Spleen (tissue), 11 donors: ENCODE data around the gene DMRT2. TPM values are rescaled to one million over a fixed set of nuclear protein-coding genes. Genes with fewer than 3 reads are reported as not detected.

Experiments used
- DNase-seq: peaks from one replicate; pipeline ENCODE4 v3.0.0-alpha.2; 2020
- H3K27ac ChIP-seq, 8 donors: fragments of 200-600 bp; sonication (generic) in 7 of 8; 1 replicate in 4 of 8; 2 replicates in 4 of 8; pipeline versions ENCODE4 v1.5.0 to v1.8.0; 2016 to 2021; ENCODE audit warnings: inconsistent platforms in 4 of 8, mild to moderate bottlenecking in 4 of 8, moderate library complexity in 1 of 8
- H3K27me3 ChIP-seq, 7 donors: fragments of 200-600 bp; sonication (generic) in 6 of 7; replicated peaks in 1 of 7; 1 replicate in 4 of 7; 2 replicates in 3 of 7; pipeline versions ENCODE4 v1.5.0 to v1.8.0; 2016 to 2021; ENCODE audit warnings: inconsistent platforms in 3 of 7, mild to moderate bottlenecking in 1 of 7
- H3K36me3 ChIP-seq, 6 donors: fragments of 200-600 bp; sonication (generic) in 5 of 6; 1 replicate in 4 of 6; 2 replicates in 2 of 6; pipeline versions ENCODE4 v1.5.0 to v1.8.0; 2016 to 2021; ENCODE audit warnings: inconsistent platforms in 2 of 6
- H3K4me1 ChIP-seq, 6 donors: fragments of 200-600 bp; sonication (generic) in 5 of 6; 1 replicate in 3 of 6; 2 replicates in 3 of 6; pipeline versions ENCODE4 v1.5.0 to v1.8.0; 2016 to 2021; ENCODE audit warnings: inconsistent platforms in 3 of 6
- H3K4me3 ChIP-seq, 8 donors: fragments of 200-600 bp; sonication (generic) in 7 of 8; 1 replicate in 4 of 8; 2 replicates in 4 of 8; pipeline versions ENCODE4 v1.5.0 to v1.8.0; 2016 to 2021; ENCODE audit warnings: inconsistent platforms in 4 of 8, mild to moderate bottlenecking in 4 of 8, moderate library complexity in 2 of 8
- H3K9me3 ChIP-seq, 8 donors: fragments of 200-600 bp; sonication (generic) in 7 of 8; 1 replicate in 4 of 8; 2 replicates in 4 of 8; pipeline versions ENCODE4 v1.5.0 to v1.8.0; 2016 to 2021; ENCODE audit warnings: inconsistent platforms in 4 of 8
- CTCF ChIP-seq, 11 experiments: fragments of 200-600 bp in 7 of 11; fragments of 450-650 bp in 4 of 11; sonication (generic) in 4 of 11; IDR thresholded peaks in 8 of 11; conservative IDR thresholded peaks in 3 of 11; 1 replicate in 7 of 11; 2 replicates in 4 of 11; pipeline versions ENCODE4 v1.4.0 to v1.8.0; 2016 to 2021; ENCODE audit warnings: antibody characterized with exemption in 11 of 11, inconsistent platforms in 4 of 11, mild to moderate bottlenecking in 1 of 11
- POLR2A ChIP-seq, 3 donors: fragments of 450-650 bp; IDR thresholded peaks; one replicate each; pipeline ENCODE4 v1.5.1; 2017; ENCODE audit warnings: antibody characterized with exemption in 3 of 3, mild to moderate bottlenecking in 1 of 3
- POLR2AphosphoS5 ChIP-seq, 3 donors: sonication (generic); formaldehyde crosslinking; IDR thresholded peaks; one replicate each; pipeline ENCODE4 v1.5.1; 2017; ENCODE audit warnings: antibody characterized with exemption in 3 of 3
- WGBS, 5 donors: extraction: QIAGEN DNeasy Blood & Tissue Kit in 3 of 5; methylation state at CpG; one replicate each; pipeline versions ENCODE4 v1.1.5 to v1.1.7; 2013 to 2018; 5-methylcytosine and 5-hydroxymethylcytosine counted together
- intact Hi-C: fragments of 100-400 bp; cut with DNase I; formaldehyde crosslinking; loops from one replicate; pipeline ENCODE4 v1.15.0; 2023; ENCODE audit warnings: low total_unique reads
- polyA plus RNA-seq, 3 donors: library from polyadenylated mRNA; stranded (reverse); fragments of 200-250 nt; gene quantifications; one replicate each; pipeline ENCODE4 v1.2.1, GENCODE V29; 2013
- total RNA-seq, 7 donors: library from RNA; depleted of rRNA in 3 of 7; stranded (reverse); fragments of >200 nt in 3 of 7; fragmentation: NEBNext Ultra II Directional in 4 of 7; extraction: Animal tissue kit (Norgen Biotek cat#: 25700) in 4 of 7; gene quantifications; one replicate each; pipeline versions ENCODE4 v1.1.0 to v1.2.1, GENCODE V29; 2016 to 2021
- donor health status: healthy with polysubstance abuse.
- donor health status: DM: no; HTN: no; CAD: no; lungs with moderate emphysema.
- donor health status: DM: no; HTN: no; CAD: no.
- donor health status: Bipolar disorder and iron deficiency.
- donor health status: healthy.
- donor health status: DM: no; HTN: no; CAD: no.
- donor health status: DM: yes; HTN: yes; CAD: no.

Gene DMRT2
- total and polyA plus RNA-seq, 10 donors = not detected

DNA sequence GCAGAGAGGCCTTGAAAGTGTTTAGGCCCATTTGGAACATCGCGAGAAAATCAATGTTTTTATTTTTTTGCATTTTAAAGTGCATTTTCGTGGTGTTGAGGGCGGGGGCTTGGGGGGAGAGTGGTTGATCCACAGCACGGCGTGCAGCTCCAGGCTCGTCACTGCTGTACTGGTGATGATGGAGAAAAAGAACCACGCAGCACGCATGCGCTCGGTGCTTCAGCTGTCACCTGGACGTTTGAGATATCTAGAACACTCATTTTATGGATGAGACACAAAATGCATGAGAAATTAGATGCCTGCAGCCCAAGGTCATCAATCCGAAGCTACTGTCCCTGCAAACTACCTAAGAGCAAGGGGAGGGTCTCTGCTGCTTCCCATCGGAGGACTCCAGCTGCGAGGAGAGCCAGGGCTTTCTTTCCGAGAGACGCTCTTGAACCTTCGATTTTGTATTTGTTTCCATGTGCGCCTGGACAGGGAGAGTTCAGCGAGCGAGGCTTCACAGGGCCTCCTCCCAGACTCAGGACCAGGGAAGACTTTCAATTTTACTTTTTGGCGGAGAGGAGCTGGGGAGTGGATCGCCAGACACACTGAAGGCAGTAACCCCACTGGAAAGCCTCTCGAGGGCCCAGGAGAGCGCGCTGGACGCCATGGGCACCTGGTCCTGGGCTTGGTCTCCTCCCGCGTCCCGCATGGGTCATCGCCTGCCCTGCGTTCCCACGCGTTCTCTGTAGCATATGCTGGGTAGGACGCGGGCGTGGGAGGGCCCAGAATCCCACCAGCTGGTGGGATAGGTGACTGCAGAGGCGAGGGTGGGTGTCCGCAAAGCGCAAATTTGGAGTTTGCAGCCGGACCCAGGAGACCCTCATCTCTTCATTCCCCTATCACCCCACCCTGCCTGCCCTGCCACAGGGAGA is 2.5 kb downstream of the DMRT2 start:
- 10 to 21% (median 14%) methylated on average over 35 to 41 of the region's 41 CpGs for WGBS, 5 donors
- Histone ChIP-seq H3K4me1 (peaks cover 20 to 56% (median 48%) of the 10 kb centered on the region in 6 donors), H3K9me3 (peaks cover 0 to 12% (median 0%) of the 10 kb centered on the region in 8 donors), H3K36me3 (no peaks in the 10 kb centered on the region), H3K4me3 (peak overlapping the region in 4 of 8 donors; percentile 17 to 64 (median 28)), H3K27ac (no peak overlapping the region), H3K27me3 (peaks cover 12 to 100% (median 90%) of the 10 kb centered on the region in 7 donors)
- TF ChIP-seq POLR2AphosphoS5 (IDR thresholded peaks at IDR 0.05) (no peak), CTCF (IDR thresholded peaks at IDR 0.05 in 8 of 11, conservative IDR thresholded peaks at IDR 0.05 in 3 of 11) (no peak), POLR2A (IDR thresholded peaks at IDR 0.05) (no peak)
- intact Hi-C loops = no loop called here
- no peak for DNase-seq

DNA sequence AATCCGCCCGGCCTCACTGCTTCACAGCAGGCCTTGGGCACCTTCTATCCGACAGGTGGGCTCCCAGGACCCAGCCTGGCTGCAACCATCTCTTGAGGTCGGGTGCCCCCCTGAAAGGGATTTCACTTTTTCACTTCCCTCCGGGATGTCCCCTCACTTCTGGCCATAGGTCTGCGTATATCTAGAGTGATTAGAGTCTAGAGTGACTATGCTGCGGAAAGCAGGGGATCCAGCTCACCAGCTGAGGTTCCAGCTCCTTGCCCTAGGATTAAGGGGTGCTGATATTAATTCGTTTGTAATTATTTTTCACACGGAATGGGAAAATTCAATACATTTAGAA is 3.1 kb downstream of the DMRT2 start:
- intact Hi-C loops = no loop called here
- peaks cover 17 to 50% (median 42%) of the 10 kb centered on the region in 6 donors for H3K4me1 ChIP-seq
- no peak overlapping the region for H3K27ac ChIP-seq
- H3K9me3 ChIP-seq = peaks cover 0 to 12% (median 0%) of the 10 kb centered on the region in 8 donors
- peak overlapping the region in 1 of 8 donors; percentile 64 for H3K4me3 ChIP-seq
- TF ChIP-seq CTCF (IDR thresholded peaks at IDR 0.05 in 8 of 11, conservative IDR thresholded peaks at IDR 0.05 in 3 of 11) (no peak), POLR2A (IDR thresholded peaks at IDR 0.05) (no peak), POLR2AphosphoS5 (IDR thresholded peaks at IDR 0.05) (no peak)
- H3K27me3 ChIP-seq = peaks cover 12 to 100% (median 84%) of the 10 kb centered on the region in 7 donors
- WGBS, 5 donors = 12 to 24% (median 13%) methylated on average over 9 of the region's 9 CpGs
- no peaks in the 10 kb centered on the region for H3K36me3 ChIP-seq
- no peak for DNase-seq

GRCh38 chr9:1053986-1054425 is 3.8 kb downstream of the DMRT2 start:
- Histone ChIP-seq H3K4me1 (peaks cover 16 to 42% (median 35%) of the 10 kb centered on the region in 6 donors), H3K27ac (no peak overlapping the region), H3K27me3 (peaks cover 9 to 99% (median 76%) of the 10 kb centered on the region in 7 donors), H3K4me3 (no peak overlapping the region), H3K36me3 (no peaks in the 10 kb centered on the region), H3K9me3 (peaks cover 0 to 7% (median 0%) of the 10 kb centered on the region in 8 donors)
- TF ChIP-seq POLR2AphosphoS5 (IDR thresholded peaks at IDR 0.05) (no peak), CTCF (IDR thresholded peaks at IDR 0.05 in 8 of 11, conservative IDR thresholded peaks at IDR 0.05 in 3 of 11) (no peak), POLR2A (IDR thresholded peaks at IDR 0.05) (no peak)
- WGBS, 5 donors = 18 to 30% (median 25%) methylated on average over 10 of the region's 10 CpGs
- intact Hi-C loops = no loop called here
- no peak for DNase-seq

DNA sequence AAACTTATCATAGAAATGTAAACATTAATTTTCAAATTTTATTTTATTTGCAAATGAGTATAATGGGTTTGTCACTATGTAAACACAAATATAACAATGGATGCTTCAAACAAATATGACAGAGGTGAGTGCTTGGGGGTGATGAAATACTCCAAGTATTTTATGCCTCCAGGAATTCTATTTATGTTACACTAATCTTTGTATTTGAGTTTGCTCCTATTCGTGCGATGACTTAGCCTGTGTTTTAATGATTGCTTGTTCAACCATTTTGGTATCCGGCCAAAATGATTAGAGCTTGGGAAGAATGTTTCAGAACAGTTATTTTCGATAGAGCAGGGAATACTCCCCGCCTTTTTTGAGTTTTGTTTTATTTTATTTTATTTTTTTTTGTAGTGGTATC is 5.0 kb downstream of the DMRT2 start:
- WGBS, 5 donors = 28 to 79% (median 49%) methylated on average over 5 of the region's 5 CpGs
- Histone ChIP-seq H3K4me1 (peaks cover 13 to 33% (median 28%) of the 10 kb centered on the region in 6 donors), H3K27me3 (peaks cover under 1 to 97% (median 65%) of the 10 kb centered on the region in 7 donors), H3K27ac (no peak overlapping the region), H3K4me3 (no peak overlapping the region), H3K36me3 (no peaks in the 10 kb centered on the region), H3K9me3 (no peaks in the 10 kb centered on the region)
- TF ChIP-seq CTCF (IDR thresholded peaks at IDR 0.05 in 8 of 11, conservative IDR thresholded peaks at IDR 0.05 in 3 of 11) (no peak), POLR2A (IDR thresholded peaks at IDR 0.05) (no peak), POLR2AphosphoS5 (IDR thresholded peaks at IDR 0.05) (no peak)
- no peak for DNase-seq
- intact Hi-C loops = no loop called here
